ENCODE results near the gene AGAP2. TPM values are rescaled to one million over a fixed set of nuclear protein-coding genes. Genes with fewer than 3 reads are reported as not detected.

Gene AGAP2
- polyA plus RNA-seq, 1 donor (not counting 4 experiments of a cell fraction or from before 2014, with no cell fraction given), result 0.13 TPM

DNA sequence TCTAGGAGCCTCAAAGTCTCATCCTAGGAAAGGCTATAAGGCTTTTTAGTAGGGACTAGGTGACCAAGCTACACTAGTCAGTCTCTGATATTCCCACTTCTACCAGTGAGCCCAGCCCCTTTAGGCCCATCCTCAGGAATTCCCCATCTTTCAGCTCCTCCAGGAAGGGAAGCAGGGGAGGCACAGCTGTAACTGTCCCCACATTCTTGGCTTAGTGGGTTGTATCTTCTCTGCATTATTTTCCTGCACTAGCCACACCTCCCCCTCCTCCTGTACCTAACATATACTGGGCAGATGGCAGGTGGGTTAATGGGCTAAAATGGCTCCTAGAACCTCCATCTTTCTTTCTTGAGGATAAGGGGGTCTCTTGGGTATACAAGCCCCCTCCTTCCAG is 28.8 kb upstream of the AGAP2 start:
- Histone ChIP-seq H3K27ac (ENCODE audit: control insufficient read depth, insufficient read depth, low read length) (peak overlapping the region; percentile 67), H3K9me1 (ENCODE audit: control insufficient read depth, extremely low read depth, insufficient read depth, low read length) (no peaks in the 10 kb centered on the region), H3K4me1 (ENCODE audit: control insufficient read depth, extremely low read depth, insufficient read depth, low read length) (peaks cover 42% of the 10 kb centered on the region), H3K4me3 (ENCODE audit: control insufficient read depth in 2 of 3, extremely low read depth in 1 of 3, insufficient read depth in 2 of 3, low read depth in 1 of 3, low read length in 3 of 3) (peak overlapping the region; percentile 69 to 97 (median 89)), H3K9ac (ENCODE audit: control insufficient read depth, extremely low read depth, insufficient read depth, low read length) (peak overlapping the region; percentile 80), H3K4me2 (ENCODE audit: control insufficient read depth, extremely low read depth, insufficient read depth, low read depth, low read length) (peak overlapping the region; percentile 74), H3K79me2 (ENCODE audit: control insufficient read depth, insufficient read depth, low read length) (peaks cover 88% of the 10 kb centered on the region), H4K20me1 (ENCODE audit: control insufficient read depth, extremely low read depth, insufficient read depth, low read length) (no peaks in the 10 kb centered on the region), H3K27me3 (ENCODE audit: control insufficient read depth, extremely low read depth, insufficient read depth, low read length) (no peaks in the 10 kb centered on the region), H3K36me3 (ENCODE audit: control insufficient read depth in 2 of 2, extremely low read depth in 1 of 2, insufficient read depth in 2 of 2, low read length in 2 of 2) (peaks cover 21 to 40% of the 10 kb centered on the region in 2 experiments), H3K9me3 (ENCODE audit: control insufficient read depth, low read depth, low read length) (no peaks in the 10 kb centered on the region), H2AFZ (ENCODE audit: control insufficient read depth, low read length) (no peak overlapping the region)
- DNase-seq (ENCODE audit: low read depth, low spot score) (no peak), FAIRE-seq (no peak)
- TF ChIP-seq EZH2 (IDR thresholded peaks at IDR 0.05; ENCODE audit: low read length), result no peak
- TF ChIP-seq, protein P1, sequence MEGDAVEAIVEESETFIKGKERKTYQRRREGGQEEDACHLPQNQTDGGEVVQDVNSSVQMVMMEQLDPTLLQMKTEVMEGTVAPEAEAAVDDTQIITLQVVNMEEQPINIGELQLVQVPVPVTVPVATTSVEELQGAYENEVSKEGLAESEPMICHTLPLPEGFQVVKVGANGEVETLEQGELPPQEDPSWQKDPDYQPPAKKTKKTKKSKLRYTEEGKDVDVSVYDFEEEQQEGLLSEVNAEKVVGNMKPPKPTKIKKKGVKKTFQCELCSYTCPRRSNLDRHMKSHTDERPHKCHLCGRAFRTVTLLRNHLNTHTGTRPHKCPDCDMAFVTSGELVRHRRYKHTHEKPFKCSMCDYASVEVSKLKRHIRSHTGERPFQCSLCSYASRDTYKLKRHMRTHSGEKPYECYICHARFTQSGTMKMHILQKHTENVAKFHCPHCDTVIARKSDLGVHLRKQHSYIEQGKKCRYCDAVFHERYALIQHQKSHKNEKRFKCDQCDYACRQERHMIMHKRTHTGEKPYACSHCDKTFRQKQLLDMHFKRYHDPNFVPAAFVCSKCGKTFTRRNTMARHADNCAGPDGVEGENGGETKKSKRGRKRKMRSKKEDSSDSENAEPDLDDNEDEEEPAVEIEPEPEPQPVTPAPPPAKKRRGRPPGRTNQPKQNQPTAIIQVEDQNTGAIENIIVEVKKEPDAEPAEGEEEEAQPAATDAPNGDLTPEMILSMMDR (optimal IDR thresholded peaks at IDR 0.05 in 1 of 3, IDR thresholded peaks at IDR 0.05 in 1 of 3, conservative IDR thresholded peaks at IDR 0.05 in 1 of 3; ENCODE audit: extremely low read depth in 1 of 3, insufficient read depth in 2 of 3, low read length in 3 of 3), result no peak
- dilution Hi-C loops (cut with MboI; ENCODE audit: extremely low pct_ligation_motif_present, low sequenced_read_pairs), result no loop called here

DNA sequence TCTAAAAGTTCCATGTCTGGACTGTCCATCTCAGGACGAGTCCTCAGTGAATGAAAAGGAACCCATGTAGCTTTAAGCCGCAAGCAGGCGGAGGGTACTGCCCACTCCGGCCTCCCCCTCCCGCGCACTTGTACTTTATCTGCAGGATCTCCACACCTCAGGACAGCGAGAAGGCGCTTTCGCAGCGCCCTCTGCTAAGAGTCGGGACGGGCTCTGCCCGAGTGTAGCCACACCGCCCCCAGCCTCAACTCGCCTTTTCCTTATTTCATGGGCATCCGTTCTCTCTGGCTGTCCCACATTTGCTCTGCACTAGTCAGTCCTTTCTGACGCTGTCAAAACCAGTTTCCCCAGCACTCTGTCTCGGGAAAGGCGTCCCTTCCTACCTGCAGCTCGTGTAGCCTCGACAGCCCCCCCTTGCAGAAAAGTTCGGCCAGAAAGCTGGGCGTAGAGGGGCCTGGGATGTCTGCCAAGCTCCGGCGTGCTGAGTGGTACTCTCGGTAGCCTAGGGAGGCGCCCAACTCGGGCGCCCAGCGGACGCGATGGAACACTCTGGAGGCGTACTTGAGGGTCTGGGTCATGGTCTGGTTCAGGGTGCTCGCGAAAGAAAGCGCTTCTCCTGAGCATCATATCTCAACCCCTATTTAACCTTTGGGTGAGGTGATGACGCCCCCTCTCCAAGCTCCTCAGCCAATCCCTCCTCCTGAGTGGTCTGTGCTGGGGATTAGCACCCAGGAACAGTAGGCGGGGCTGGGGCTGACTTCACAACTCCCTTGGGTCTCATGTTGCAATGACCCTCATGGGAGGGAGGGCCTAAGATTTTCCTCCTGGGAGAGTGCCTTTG is 28.1 kb upstream of the AGAP2 start, which contains the start of gene CYP27B1:
CYP27B1 (minus strand) TSS at position 615 of the 841 bp plus-strand sequence; CDS start at position 578, 37 bp downstream.
- Histone ChIP-seq H3K27me3 (ENCODE audit: control insufficient read depth, extremely low read depth, insufficient read depth, low read length) (no peaks in the 10 kb centered on the region), H3K9me3 (ENCODE audit: control insufficient read depth, low read depth, low read length) (no peaks in the 10 kb centered on the region), H4K20me1 (ENCODE audit: control insufficient read depth, extremely low read depth, insufficient read depth, low read length) (no peaks in the 10 kb centered on the region), H3K4me2 (ENCODE audit: control insufficient read depth, extremely low read depth, insufficient read depth, low read depth, low read length) (peak within 1 kb of the TSS; percentile 74), H3K79me2 (ENCODE audit: control insufficient read depth, insufficient read depth, low read length) (peaks cover 88% of the 10 kb centered on the region), H3K36me3 (ENCODE audit: control insufficient read depth in 2 of 2, extremely low read depth in 1 of 2, insufficient read depth in 2 of 2, low read length in 2 of 2) (peaks cover 23 to 45% of the 10 kb centered on the region in 2 experiments), H3K9ac (ENCODE audit: control insufficient read depth, extremely low read depth, insufficient read depth, low read length) (peak within 1 kb of the TSS; percentile 80), H3K4me3 (ENCODE audit: control insufficient read depth in 2 of 3, extremely low read depth in 1 of 3, insufficient read depth in 2 of 3, low read depth in 1 of 3, low read length in 3 of 3) (peak within 1 kb of the TSS; percentile 69 to 97 (median 89)), H2AFZ (ENCODE audit: control insufficient read depth, low read length) (peak within 1 kb of the TSS; percentile 18), H3K9me1 (ENCODE audit: control insufficient read depth, extremely low read depth, insufficient read depth, low read length) (no peaks in the 10 kb centered on the region), H3K4me1 (ENCODE audit: control insufficient read depth, extremely low read depth, insufficient read depth, low read length) (peaks cover 42% of the 10 kb centered on the region), H3K27ac (ENCODE audit: control insufficient read depth, insufficient read depth, low read length) (peak within 1 kb of the TSS; percentile 67)
- TF ChIP-seq, protein P1 (optimal IDR thresholded peaks at IDR 0.05 in 1 of 3, IDR thresholded peaks at IDR 0.05 in 1 of 3, conservative IDR thresholded peaks at IDR 0.05 in 1 of 3; ENCODE audit: extremely low read depth in 1 of 3, insufficient read depth in 2 of 3, low read length in 3 of 3), result no peak
- TF ChIP-seq EZH2 (IDR thresholded peaks at IDR 0.05; ENCODE audit: low read length), result no peak
- dilution Hi-C loops (cut with MboI; ENCODE audit: extremely low pct_ligation_motif_present, low sequenced_read_pairs), result no loop called here
- DNase-seq (ENCODE audit: low read depth, low spot score) (no peak), FAIRE-seq (peak; percentile 59)
